ENCODE results near the gene KLF13.

KLF13 gene

DNA sequence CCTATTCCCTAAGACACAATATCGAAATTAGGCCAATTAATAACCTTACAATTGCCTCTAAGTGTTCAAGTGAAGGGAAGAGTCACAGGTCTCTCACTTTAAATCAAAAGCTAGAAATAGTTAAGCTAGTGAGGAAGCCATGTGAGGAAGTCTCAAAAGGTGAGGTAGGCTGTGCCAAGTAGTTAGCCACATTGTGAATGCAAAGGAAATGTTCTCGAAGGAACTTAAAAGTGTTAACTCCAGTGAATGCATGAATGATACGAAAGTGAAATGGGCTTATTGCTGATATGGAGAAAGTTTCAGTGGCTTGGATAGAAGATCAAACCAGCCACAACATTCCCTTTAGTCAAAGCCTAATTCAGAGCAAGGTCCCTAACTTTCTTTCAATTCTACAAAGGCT lies 59.1 kb downstream of the KLF13 start:
- TF ChIP-seq, protein P1, sequence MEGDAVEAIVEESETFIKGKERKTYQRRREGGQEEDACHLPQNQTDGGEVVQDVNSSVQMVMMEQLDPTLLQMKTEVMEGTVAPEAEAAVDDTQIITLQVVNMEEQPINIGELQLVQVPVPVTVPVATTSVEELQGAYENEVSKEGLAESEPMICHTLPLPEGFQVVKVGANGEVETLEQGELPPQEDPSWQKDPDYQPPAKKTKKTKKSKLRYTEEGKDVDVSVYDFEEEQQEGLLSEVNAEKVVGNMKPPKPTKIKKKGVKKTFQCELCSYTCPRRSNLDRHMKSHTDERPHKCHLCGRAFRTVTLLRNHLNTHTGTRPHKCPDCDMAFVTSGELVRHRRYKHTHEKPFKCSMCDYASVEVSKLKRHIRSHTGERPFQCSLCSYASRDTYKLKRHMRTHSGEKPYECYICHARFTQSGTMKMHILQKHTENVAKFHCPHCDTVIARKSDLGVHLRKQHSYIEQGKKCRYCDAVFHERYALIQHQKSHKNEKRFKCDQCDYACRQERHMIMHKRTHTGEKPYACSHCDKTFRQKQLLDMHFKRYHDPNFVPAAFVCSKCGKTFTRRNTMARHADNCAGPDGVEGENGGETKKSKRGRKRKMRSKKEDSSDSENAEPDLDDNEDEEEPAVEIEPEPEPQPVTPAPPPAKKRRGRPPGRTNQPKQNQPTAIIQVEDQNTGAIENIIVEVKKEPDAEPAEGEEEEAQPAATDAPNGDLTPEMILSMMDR (IDR thresholded peaks at IDR 0.05; ENCODE audit: control insufficient read depth, insufficient read depth, low read depth, low read length, missing control alignments) = no peak
- no peak overlapping the region for H3K4me3 ChIP-seq (ENCODE audit: control insufficient read depth, low read depth, low read length)
- DNase-seq (ENCODE audit: low read depth) = no peak

DNA sequence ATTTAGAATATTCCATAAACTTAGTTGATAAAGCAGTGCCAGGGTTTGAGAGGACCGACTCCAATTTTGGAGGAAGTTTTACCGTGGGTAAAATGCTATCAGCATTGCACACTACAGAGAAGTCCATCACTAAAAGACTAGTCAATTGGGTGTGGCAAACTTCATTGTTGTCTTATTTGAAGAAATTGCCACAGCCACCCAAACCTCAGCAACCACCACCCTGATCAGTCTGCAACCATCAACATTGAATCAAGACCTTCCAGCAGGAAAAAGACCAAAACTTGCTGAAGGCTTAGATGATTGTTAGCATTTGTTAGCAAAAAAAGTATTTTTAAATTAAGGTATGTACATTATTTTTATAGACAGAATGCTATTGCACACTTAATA lies 60.5 kb downstream of the KLF13 start:
- DNase-seq (ENCODE audit: low read depth) = peak; percentile 45
- TF ChIP-seq, protein P1 (IDR thresholded peaks at IDR 0.05; ENCODE audit: control insufficient read depth, insufficient read depth, low read depth, low read length, missing control alignments) = no peak
- H3K4me3 ChIP-seq (ENCODE audit: control insufficient read depth, low read depth, low read length) = no peak overlapping the region

DNA sequence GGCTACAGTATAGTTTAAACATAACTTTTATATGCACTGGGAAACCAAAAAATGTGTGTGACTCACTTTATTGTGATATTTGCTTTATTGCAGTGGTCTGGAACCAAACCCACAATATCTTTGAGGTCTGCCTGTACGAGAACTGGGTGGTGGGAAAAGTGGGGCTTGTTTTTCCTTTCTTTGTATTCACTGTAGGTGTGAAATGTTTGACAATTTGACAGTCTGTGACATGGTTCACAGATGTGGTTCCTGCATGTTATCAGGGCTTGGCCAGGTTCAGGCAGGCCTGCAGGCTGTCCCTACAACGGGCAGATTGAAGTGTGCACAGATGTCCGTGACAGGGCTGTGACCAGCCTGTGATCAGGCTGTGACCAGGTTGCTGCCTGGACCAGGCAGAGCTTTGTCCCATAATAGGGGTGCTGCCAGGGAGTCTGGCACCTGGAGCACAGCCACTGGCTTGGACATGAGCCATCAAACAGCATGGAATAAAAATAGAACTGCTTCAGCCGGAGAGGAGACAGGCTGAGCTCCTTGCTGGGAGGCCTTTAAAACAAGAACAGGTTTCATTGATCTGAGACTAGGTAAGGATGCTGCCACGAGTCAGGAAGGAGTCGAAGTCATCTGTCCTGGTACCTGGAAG lies 61.0 kb downstream of the KLF13 start:
- H3K4me3 ChIP-seq (ENCODE audit: control insufficient read depth, low read depth, low read length) = no peak overlapping the region
- DNase-seq (ENCODE audit: low read depth) = peak; percentile 51
- TF ChIP-seq, protein P1 (IDR thresholded peaks at IDR 0.05; ENCODE audit: control insufficient read depth, insufficient read depth, low read depth, low read length, missing control alignments) = no peak

DNA sequence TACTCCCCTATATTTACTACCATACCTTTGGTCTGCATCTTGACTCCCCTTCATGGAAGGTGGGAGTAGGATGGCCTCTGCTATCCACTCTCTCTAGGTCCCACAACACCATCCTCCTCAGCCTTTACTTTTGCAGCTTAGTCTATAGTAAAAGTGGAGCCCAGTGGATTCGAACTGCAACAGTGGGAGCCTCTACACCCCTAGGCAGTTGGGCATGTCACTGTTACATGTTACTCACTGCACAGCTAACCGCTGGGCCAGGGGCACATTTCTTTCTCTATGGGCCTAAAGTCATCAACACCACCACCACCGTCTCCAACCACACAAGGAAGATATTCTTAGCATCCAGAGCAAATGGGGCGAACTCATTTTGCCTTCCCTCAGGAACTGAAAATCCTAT lies 62.9 kb downstream of the KLF13 start:
- no peak overlapping the region for H3K4me3 ChIP-seq (ENCODE audit: control insufficient read depth, low read depth, low read length)
- DNase-seq (ENCODE audit: low read depth) = no peak
- TF ChIP-seq, protein P1 (IDR thresholded peaks at IDR 0.05; ENCODE audit: control insufficient read depth, insufficient read depth, low read depth, low read length, missing control alignments) = no peak

DNA sequence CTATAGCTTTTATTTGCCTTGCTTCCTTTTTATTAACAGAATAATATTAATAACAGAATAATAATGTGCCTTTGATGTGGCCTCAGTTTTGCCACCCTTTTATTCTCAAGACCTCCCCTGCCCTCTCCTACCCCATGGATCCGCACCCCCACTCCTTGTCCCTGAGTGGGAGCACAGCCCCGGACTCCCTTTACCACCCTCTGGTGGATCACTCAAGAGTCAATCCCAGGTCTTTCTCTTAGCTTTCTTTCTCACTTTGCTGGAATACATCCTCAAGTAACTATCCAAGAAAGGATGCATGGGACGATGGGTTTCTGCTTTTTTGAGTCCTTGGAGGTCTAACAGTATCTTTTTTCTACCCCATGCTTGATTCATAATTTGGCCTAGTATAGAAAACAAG lies 63.4 kb downstream of the KLF13 start:
- TF ChIP-seq, protein P1 (IDR thresholded peaks at IDR 0.05; ENCODE audit: control insufficient read depth, insufficient read depth, low read depth, low read length, missing control alignments) = no peak
- H3K4me3 ChIP-seq (ENCODE audit: control insufficient read depth, low read depth, low read length) = no peak overlapping the region
- no peak for DNase-seq (ENCODE audit: low read depth)

DNA sequence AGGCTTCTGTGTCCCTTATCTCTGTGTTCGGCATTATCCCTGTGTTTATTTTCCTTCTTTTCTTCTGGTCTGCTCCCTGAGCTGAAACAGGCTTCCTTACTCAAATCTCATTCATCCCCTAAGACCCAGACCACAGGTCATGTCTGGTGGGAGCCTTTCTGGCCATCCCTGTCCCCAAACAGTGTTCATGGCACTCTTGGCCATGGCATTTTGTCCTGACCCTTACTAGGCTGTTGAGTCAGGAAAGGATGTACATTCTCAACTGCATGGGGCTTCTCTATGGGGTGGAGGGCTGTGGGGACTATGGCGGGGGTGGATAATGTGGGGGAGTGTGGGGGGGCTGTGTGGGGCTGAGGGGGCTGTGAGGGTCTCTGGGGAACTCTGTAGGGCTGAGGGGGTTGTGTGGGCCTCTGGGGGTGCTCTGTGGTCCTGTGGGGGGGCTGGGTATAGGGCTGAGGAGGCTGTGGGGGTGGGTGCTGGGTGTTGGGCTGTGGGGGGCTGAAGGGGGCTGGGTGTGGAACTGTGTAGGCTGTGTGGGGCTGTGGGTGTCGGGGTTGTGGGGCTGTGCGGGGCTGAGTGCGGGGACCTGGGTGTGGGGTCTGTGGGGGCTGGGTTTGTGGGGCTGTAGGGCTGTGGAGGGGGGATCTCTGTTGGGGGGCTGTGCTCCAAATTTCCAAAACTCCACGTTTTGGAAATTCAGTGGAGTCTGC lies 64.3 kb downstream of the KLF13 start:
- DNase-seq (ENCODE audit: low read depth) = no peak
- TF ChIP-seq, protein P1 (IDR thresholded peaks at IDR 0.05; ENCODE audit: control insufficient read depth, insufficient read depth, low read depth, low read length, missing control alignments) = no peak
- no peak overlapping the region for H3K4me3 ChIP-seq (ENCODE audit: control insufficient read depth, low read depth, low read length)

Measured in AG09309 (cell line).